A673 (cell line): Measurements from ENCODE around the gene ABCB9. TPM values are rescaled to one million over a fixed set of nuclear protein-coding genes. Genes with fewer than 3 reads are reported as not detected.
A peak's percentile ranks its signal among the peaks of the same experiment; 100 is the strongest.

Source experiments
- BruUV-seq: library from RNA; stranded (reverse); fragments of 400-500 nt; replicated peaks from 2 replicates; lab custom pipeline; 2021; lab: Mats Ljungman, UMichigan
- CTCF ChIA-PET: fragments of 300-600 bp; sonication (Branson Sonifier 250); formaldehyde crosslinking; loops from one replicate; lab custom pipeline; 2022; ENCODE audit warnings: antibody characterized with exemption; lab: Charles Lee
- POLR2A ChIA-PET: fragments of 300-600 bp; sonication (Branson Sonifier 250); formaldehyde crosslinking; loops from one replicate; lab custom pipeline; 2022; ENCODE audit warnings: antibody characterized with exemption; ENCODE audit not compliant: low non-redundant PET; lab: Charles Lee
- DNase-seq: peaks from one replicate; pipeline ENCODE4 v3.0.0-alpha.2; 2015; ENCODE audit warnings: low spot score
- H3K27ac ChIP-seq: fragments of 200-600 bp; sonication (generic); 2 replicates; pipeline ENCODE4 v1.5.1; 2016; ENCODE audit warnings: mixed run types, low read depth, mild to moderate bottlenecking, mixed read lengths, antibody characterized with exemption, low read length; ENCODE audit not compliant: poor library complexity, severe bottlenecking
- H3K27me3 ChIP-seq: fragments of 200-600 bp; sonication (generic); replicated peaks from 2 replicates; pipeline ENCODE4 v1.6.1; 2017; ENCODE audit warnings: mixed run types, low read depth, mild to moderate bottlenecking, mixed read lengths, antibody characterized with exemption, low read length; ENCODE audit not compliant: insufficient read depth, poor library complexity
- H3K36me3 ChIP-seq: fragments of 200-600 bp; sonication (generic); 2 replicates; pipeline ENCODE4 v1.6.1; 2016; ENCODE audit warnings: mixed run types, mild to moderate bottlenecking, mixed read lengths, antibody characterized with exemption, low read length; ENCODE audit not compliant: insufficient read depth, poor library complexity, severe bottlenecking
- H3K4me1 ChIP-seq: fragments of 200-600 bp; sonication (generic); 2 replicates; pipeline ENCODE4 v1.6.1; 2017; ENCODE audit warnings: mixed run types, mild to moderate bottlenecking, mixed read lengths, antibody characterized with exemption, low read length; ENCODE audit not compliant: insufficient read depth, poor library complexity, severe bottlenecking
- H3K4me3 ChIP-seq: fragments of 200-600 bp; sonication (generic); 2 replicates; pipeline ENCODE4 v1.5.1; 2016; ENCODE audit warnings: low read depth, mixed run types, mild to moderate bottlenecking, mixed read lengths, low read length; ENCODE audit not compliant: poor library complexity, severe bottlenecking
- H3K9me3 ChIP-seq: fragments of 200-600 bp; sonication (generic); 2 replicates; pipeline ENCODE4 v1.6.1; 2016; ENCODE audit warnings: mixed run types, low read depth, mild to moderate bottlenecking, mixed read lengths, antibody characterized with exemption, low read length; ENCODE audit not compliant: poor library complexity, severe bottlenecking
- EZH2 ChIP-seq: fragments of 200-600 bp; sonication (generic); IDR thresholded peaks from 2 replicates; pipeline ENCODE4 v1.6.1; 2017; ENCODE audit warnings: borderline replicate concordance, low read depth, mild to moderate bottlenecking, mixed read lengths, antibody characterized with exemption, low read length; ENCODE audit not compliant: poor library complexity, severe bottlenecking
- intact Hi-C: fragments of 100-400 bp; cut with micrococcal nuclease; formaldehyde crosslinking; loops from one replicate; pipeline ENCODE4 v1.10.0; 2022; ENCODE audit not compliant: unreplicated experiment
- total RNA-seq: library from RNA; stranded (reverse); gene quantifications from 2 replicates; pipeline ENCODE4 v1.2.3, GENCODE V29; 2021
- TF ChIP-seq, protein P1 (sequence below): fragments of 300-800, 200-600 bp; sonication (generic); conservative IDR thresholded peaks from 2 replicates; pipeline ENCODE4 v1.5.1; 2017; ENCODE audit warnings: low read depth, mild to moderate bottlenecking, antibody characterized with exemption, low read length, moderate library complexity, mixed read lengths

The ABCB9 gene
- total RNA-seq, 1 experiment from 2014 or later, result 8.9 TPM

- Histone ChIP-seq H3K4me3 (peak overlapping the region; percentile 72), H3K36me3 (peaks cover 16% of the 10 kb centered on the region), H3K27ac (peak overlapping the region; percentile 95), H3K4me1 (peaks cover 15% of the 10 kb centered on the region), H3K27me3 (no peaks in the 10 kb centered on the region), H3K9me3 (no peaks in the 10 kb centered on the region)
- no peak for TF ChIP-seq EZH2
- TF ChIP-seq, protein P1, sequence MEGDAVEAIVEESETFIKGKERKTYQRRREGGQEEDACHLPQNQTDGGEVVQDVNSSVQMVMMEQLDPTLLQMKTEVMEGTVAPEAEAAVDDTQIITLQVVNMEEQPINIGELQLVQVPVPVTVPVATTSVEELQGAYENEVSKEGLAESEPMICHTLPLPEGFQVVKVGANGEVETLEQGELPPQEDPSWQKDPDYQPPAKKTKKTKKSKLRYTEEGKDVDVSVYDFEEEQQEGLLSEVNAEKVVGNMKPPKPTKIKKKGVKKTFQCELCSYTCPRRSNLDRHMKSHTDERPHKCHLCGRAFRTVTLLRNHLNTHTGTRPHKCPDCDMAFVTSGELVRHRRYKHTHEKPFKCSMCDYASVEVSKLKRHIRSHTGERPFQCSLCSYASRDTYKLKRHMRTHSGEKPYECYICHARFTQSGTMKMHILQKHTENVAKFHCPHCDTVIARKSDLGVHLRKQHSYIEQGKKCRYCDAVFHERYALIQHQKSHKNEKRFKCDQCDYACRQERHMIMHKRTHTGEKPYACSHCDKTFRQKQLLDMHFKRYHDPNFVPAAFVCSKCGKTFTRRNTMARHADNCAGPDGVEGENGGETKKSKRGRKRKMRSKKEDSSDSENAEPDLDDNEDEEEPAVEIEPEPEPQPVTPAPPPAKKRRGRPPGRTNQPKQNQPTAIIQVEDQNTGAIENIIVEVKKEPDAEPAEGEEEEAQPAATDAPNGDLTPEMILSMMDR, result no peak
- ChIA-PET CTCF (no interaction called here), POLR2A (no interaction called here)
- DNase-seq, result no peak
- intact Hi-C loops, result loop anchor here (5.0 kb wide), 2 partner anchors 170 to 255 kb away; partner anchors contain the start of gene PITPNM2
- BruUV-seq, result no TSS peak
Measured at GRCh38 chr12:122981587-122982476, 15.6 kb upstream of the ABCB9 start.

- intact Hi-C loops, result loop anchor here (5.0 kb wide), 2 partner anchors 171 to 256 kb away; partner anchors contain the start of gene PITPNM2
- Histone ChIP-seq H3K27me3 (no peaks in the 10 kb centered on the region), H3K4me3 (peak overlapping the region; percentile 72), H3K9me3 (no peaks in the 10 kb centered on the region), H3K27ac (peak overlapping the region; percentile 95), H3K36me3 (peaks cover 16% of the 10 kb centered on the region), H3K4me1 (peaks cover 17% of the 10 kb centered on the region)
- TF ChIP-seq, protein P1, result no peak
- TF ChIP-seq EZH2, result no peak
- no TSS peak for BruUV-seq
- no peak for DNase-seq
- ChIA-PET CTCF (no interaction called here), POLR2A (no interaction called here)
Measured at GRCh38 chr12:122981036-122981471, 14.8 kb upstream of the ABCB9 start.

- intact Hi-C loops, result loop anchor here (5.0 kb wide), 2 partner anchors 172 to 257 kb away; partner anchors contain the start of gene PITPNM2
- Histone ChIP-seq H3K9me3 (no peaks in the 10 kb centered on the region), H3K4me1 (peaks cover 21% of the 10 kb centered on the region), H3K27ac (peak within 1 kb of the TSS; percentile 95), H3K4me3 (peak within 1 kb of the TSS; percentile 72), H3K27me3 (no peaks in the 10 kb centered on the region), H3K36me3 (peaks cover 16% of the 10 kb centered on the region)
- POLR2A ChIA-PET, result no interaction called here
- CTCF ChIA-PET, result no interaction called here
- no peak for TF ChIP-seq EZH2
- TF ChIP-seq, protein P1, result no peak
- DNase-seq, result peak; percentile 79
- no TSS peak for BruUV-seq
Measured at GRCh38 chr12:122980183-122981035, 14.1 kb upstream of the ABCB9 start, which contains the start of gene ARL6IP4. ARL6IP4 (plus strand) TSS chr12:122980681; CDS start chr12:122981140, 459 bp downstream.
